Fibroblast of skin of scalp (primary cell): ENCODE results near the gene UACA.
"Not testable (repeated sequence)": the region's sequence is repeated elsewhere in the genome, so short reads cannot be mapped to it uniquely, and the experiment has no call there.

Experiments
- DNase-seq: peaks from one replicate; pipeline ENCODE4 v3.0.0-alpha.2; 2013

UACA gene

GRCh38 chr15:70663069-70663468, 100.3 kb downstream of the UACA start:
- not testable (repeated sequence) for DNase-seq

DNA sequence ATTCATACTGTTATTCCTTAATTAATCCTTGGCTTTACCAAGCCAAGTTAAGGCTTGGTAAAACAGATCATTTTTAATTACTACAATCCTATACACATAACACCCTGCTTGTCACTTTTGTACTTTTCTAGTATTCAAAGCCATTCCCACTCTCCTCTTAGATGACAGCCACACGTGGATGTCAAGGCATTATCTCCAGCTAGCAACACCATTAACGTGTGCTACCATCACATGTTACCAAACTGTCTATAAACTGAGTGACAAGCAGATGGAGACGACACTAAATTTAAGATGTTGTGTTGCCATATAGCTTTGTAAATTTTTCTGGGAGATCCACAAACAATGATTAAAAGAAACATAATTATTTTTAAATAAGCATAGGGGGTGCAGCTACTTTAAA, 103.7 kb downstream of the UACA start:
- no peak for DNase-seq

DNA sequence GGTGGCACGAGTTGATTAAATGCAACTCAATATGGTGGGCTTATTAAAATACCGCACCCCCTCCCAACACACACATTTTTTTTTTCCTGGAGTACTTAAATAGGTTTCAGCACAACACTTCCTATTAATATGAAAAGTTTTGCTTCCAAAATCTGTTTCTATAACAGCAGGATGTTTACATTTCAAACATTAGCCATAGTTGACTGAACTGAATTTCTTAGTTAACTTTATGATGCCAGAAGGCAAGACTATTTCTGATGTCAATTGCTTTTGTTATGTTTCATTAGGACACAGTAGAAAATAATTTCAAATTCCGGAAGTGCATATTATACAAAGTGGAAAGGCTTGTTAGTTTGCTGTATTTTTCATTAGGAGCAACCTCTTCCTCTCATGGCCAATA, 104.7 kb downstream of the UACA start:
- no peak for DNase-seq

GRCh38 chr15:70653426-70653825, 109.9 kb downstream of the UACA start:
- DNase-seq: no peak

DNA sequence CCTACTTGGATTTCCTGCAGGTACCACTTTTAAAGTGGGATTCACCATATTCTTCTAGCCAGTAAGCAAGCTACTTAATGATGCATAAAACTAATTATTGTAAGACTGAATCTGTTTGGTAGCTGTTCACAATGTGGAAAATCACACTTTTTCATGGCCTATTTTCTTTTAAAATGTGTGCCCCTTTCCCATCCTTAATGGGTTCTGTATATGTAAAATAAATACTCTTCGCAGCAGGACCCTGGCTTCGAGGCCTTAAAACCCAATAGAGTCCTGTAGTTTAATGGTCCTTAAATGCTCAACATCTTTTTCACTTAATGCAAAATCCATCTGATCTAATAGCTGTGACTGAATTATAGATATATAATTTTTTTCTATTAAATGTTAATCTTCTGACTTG, 111.0 kb downstream of the UACA start:
- no peak for DNase-seq

DNA sequence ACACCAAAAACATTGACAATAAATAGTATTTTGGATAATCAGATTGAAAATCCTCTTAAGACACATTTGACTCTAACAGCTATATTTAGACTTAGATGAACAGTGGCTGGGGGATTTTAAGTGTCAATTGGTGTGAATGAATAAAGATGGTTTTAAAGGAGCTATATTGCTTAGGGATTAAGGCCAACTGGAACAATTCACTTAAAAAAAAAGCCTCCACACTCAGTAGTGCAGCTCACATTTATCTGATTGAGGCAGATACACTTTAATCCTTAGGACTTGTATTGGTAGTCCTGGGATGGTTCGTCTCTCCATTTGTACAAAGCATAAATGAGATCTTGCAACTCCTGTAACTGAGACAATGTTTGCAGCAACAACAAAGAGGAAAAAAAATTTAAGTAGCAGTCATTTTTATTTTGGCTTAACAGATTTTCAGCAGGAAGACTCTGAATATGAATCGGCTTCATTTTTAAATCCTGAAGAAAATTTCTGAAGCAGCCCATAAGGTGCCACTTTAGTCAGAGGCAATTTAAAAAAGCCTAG, 112.0 kb downstream of the UACA start:
- no peak for DNase-seq

DNA sequence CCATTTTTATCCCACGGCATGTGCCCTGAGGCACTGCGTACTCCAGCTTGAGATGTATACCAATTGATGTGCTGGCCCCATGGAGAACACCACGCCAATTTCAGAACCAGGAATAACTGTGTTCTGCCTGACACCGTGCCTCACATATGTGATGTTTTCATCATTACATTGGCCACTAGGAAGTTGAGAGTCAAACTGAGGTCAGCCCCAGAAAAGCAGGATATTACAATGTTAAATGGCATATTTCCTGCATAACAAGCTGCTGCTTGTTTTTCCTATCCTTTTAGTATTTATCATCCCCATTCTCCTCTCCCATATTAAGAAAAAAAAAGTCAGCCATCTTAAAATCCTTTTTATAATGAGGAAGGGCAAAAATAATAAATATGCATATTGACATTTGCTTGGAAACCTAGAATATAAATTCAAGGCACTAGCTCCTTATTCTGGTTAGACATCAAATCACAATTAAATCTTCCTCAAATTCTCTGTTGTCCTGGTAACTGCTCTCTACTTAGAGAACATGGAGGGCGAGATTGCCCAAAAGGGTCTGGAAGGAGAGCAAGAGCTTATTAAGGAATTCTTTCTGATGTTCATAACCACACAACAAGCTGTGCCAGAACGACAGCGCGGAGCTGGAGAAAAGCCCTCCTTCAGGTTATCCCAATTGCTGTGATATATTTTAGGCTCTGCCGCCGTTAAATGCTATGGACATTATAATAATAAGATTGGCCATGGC, 112.6 kb downstream of the UACA start:
- DNase-seq: no peak

DNA sequence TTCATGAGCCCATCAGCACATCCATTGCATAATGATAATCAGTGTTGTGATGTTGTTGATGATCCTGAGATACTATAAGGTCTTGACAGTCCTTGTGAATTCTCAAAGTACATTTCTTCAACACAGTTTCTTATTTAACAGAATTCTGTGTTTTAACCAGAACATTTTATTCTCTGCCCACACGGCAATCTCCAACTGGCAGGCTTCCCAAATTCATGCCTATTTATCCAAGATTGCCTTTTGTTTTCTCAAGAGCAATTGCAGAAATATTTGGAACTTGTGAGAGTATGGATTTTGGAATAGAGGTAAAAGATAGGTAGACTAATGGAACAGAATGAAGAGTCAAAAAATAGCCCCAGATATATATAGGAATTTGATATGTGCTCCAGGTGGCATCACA, 116.0 kb downstream of the UACA start:
- no peak for DNase-seq

DNA sequence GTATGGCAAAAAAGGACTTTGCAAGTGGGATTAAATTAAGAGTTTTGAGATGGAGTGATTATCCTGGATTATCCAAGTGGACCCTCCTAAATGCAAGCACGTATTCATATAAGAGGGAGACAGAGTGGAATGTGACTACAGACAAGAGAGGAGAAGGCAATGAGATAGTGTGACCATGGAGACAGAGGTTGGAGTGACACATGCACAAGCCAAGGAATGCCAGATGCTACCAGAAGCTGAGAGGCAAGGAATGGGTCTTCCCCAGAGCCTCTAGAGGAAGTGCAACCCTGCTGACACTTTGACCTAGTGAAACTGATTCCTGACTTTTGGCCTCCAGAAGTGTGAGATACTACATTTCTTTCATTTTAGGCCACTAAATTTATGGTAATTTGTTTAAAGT, 117.2 kb downstream of the UACA start:
- DNase-seq: no peak

GRCh38 chr15:70643783-70644125, 119.6 kb downstream of the UACA start:
- no peak for DNase-seq

GRCh38 chr15:70643106-70643782, 120.1 kb downstream of the UACA start:
- no peak for DNase-seq

DNA sequence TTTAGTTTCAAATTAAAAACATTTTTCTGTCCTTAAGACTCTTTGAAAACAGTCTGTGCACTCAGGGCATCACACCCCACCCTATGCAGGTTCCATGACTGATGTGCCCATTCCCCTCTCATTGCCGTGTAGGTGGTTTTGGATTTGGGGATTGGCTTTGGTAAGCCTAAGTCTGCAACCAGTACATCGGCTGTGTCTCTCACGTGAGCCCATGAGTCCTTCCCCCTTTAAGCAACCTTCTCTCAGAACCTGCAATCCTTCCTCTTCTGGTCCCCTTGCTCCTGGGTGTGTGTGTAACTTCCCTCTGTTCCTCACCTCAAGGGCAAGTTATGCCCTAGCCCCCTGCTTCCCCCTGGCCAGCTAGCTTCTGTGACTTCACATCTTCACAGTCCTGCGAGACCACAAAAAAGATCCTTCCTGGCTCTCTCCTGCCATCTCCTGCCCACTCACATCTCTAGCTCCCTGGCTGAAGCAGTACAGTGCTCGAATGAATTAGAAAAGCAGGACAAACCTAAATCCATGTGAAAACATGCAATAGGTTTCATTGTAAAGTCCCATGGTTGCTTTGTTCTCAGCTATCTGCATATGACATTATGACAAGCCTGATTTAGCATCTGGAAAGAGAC, 126.7 kb downstream of the UACA start:
- peak; percentile 42 for DNase-seq

- no peak for DNase-seq
Observed at GRCh38 chr15:70635895-70636294, 127.5 kb downstream of the UACA start.

DNA sequence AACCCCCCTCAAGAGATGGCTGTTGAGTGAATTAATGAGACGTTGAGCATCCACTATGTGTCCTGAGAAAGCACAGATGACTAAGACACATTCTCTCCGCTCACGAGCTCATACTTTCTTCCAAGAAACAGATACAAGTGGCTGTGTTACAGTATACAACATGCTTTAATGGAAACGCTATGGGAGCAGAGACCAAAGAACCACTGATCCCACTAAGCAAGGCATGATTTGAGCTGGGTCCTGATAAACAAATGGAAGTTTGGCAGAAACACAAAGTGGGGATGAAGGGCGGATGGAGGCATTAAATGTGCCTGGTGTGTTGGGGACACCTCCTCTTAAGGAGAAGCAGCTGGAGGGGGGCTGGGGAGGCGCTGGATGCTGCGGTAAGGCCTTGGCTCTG, 129.4 kb downstream of the UACA start:
- no peak for DNase-seq

GRCh38 chr15:70633103-70633831, 130.1 kb downstream of the UACA start:
- no peak for DNase-seq

- DNase-seq: no peak
Observed at GRCh38 chr15:70632491-70633102, 130.8 kb downstream of the UACA start.

GRCh38 chr15:70632079-70632478, 131.3 kb downstream of the UACA start:
- DNase-seq: no peak

DNA sequence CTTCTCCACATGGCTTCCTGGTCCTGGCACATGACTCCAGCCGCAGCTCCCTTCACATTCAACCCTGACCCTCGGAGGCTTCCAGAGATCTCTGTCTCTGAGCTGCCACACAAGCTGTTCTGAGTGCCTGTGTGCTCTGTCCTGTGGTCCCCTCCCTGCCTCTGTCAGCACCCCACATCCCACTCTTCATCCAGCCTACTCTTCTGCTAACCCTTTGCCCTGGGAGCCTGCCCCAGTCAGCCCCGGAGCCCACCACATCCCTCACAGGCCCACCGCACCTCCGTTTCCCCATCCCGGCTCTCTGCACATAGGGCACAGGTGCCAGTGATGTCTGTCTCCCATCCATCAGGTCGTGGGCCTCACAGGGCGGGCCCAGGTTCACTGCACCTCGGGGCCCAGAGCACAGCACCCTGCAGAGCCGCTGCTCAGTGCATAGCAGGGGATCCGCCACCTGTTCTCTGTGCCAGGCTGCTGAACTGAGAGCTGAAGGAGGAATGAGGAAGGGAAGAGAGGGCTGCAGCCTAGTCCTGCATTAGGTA, 133.6 kb downstream of the UACA start:
- DNase-seq: no peak

DNA sequence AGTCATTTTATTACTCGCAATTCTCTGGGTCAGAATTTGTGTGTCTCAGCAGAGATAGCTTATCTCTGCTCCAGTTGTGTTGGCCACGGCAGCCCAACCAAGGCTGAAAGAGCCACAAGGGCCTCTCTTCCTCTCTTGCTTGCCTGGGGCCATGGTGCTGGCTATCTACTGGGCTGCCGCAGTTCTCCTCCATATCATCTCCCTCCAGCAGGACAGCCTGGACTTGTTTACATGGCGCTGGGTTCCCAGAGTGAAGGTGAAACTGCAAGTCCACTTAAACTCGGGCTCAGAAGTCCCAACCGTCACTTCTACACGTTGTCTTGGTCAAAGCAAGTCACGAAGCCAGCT, 134.8 kb downstream of the UACA start:
- DNase-seq: no peak

DNA sequence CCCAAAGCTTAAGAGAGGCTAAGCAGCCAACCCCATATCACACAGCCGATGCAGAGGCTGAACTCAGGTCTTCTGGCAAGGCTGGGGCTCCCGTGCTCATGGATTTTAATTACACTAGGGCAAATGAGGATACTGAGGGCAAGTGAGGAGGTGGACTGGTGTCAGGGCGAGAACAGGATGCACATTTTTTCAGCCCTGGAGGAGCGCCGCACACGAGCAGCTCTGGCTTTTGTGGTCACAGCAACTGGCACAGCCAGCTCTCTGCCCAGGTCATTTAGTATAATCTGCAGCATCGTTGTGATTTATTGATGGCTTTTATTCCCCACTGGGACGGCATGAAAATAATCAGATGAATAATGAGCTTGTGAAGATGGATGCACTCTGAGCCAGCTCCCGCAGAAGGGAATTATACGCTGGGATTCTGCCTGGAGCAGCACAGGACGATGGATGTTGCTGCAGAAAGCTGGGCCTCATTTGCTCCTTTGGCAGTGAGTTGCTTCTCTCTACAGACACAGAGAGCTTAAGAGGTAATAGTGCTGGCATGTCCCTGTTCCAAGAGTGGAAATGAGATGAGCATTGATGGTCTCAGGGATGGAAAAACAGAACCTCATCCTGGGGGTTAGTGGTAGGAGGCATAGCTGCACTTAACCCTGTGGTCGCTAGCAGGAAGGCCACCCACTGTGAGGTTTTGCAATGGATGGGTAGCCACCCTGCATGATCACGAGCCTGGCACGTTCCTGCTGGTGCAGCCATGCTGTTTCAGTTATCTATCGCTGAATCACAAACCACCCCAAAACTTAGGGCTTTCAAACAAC, 135.4 kb downstream of the UACA start:
- peak; percentile 89 for DNase-seq

- no peak for DNase-seq
Observed at GRCh38 chr15:70627322-70627721, 136.0 kb downstream of the UACA start.

DNA sequence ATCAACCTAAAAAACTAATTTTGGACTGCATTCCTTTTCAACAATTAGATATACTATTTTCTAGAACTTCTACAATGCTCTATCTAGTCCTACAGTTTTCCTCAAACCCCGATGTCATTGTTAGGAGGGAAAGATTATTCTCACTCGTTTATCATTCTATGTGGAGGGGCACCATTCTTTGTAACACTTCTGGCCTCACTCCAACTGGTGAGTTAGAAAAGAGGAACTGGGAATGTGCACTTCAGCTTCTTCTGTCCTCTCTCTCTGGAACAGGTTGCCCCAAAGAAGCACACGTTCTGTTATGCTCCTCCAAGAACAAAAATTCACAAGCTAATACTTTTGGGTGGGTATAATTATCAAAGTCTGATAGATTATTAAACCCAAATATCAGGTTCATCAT, 137.9 kb downstream of the UACA start:
- DNase-seq: no peak
